NOMO-1 treated with dmso at 0.1 percent for 144 hours (cell line): ENCODE data around the gene NNT.
A peak's percentile ranks its signal among the peaks of the same experiment; 100 is the strongest.
"Not testable (repeated sequence)": the region's sequence is repeated elsewhere in the genome, so short reads cannot be mapped to it uniquely, and the experiment has no call there.

Source experiments
- DNase-seq: peaks from one replicate; lab custom pipeline; 2025; ENCODE audit not compliant: unreplicated experiment; lab: John Stamatoyannopoulos, UW

NNT gene

DNA sequence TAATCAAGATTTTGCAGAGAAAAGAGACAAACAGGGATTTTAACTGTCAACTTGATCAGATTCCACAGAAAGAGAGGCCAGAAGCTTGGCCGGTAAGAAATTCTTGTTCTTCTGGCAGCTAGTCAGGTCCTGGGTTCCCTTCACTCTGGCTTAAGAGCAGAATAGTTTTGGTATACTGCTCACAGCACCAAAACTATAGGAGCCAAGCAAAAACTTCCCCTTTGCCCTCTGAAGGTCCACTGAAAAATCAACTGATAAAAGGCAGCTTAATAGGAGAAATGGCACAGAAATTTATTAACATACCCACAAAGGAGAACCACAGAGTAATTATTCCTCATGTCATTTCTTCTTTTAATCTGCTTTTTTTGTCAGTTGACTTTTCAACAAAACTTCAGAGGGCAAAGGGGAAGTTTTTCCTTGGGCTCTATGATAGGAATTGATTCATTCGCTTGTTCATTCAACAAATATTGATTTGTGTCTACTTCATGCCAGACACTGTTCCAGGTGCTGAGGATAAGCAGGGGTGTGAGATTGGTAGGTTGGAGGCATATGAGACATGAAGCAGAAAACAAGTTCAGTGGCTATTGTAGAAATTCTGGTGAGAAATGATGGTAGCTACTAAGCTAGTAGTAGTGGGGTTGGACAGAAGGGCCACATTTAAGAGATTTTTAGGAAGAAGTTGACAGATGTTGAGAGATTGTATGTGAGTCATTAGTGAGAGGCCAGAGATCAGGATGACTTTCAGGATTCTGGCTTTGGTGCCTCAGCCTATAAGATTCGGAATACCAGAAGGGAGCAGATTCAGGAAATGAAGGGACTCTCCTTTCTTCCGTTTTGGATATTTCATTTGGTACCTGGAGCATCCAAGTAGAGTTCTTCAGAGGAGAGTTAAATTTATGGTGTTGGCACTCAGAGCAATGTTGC lies 20.6 kb upstream of the NNT start:
- no peak for DNase-seq

DNA sequence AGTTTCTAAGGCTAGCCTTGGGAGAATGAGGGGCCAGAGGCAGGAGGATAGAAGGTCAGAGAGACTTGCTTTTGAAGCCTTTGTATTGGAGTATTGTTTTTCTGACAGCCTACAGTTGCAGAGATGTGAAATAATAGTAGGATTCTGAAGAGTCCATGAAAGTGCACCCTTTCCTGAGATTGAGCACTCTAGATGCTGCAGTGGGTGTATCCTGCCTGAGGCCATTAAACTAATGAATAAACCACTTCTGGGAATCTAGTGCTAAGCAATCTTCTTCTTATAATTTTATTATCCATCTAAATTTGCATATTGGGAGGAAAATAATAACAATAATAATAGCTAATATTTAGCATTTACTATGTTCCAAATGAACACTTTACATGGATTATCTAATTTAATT lies 19.3 kb upstream of the NNT start:
- no peak for DNase-seq

GRCh38 chr5:43584166-43584699 lies 18.7 kb upstream of the NNT start:
- DNase-seq: no peak

DNA sequence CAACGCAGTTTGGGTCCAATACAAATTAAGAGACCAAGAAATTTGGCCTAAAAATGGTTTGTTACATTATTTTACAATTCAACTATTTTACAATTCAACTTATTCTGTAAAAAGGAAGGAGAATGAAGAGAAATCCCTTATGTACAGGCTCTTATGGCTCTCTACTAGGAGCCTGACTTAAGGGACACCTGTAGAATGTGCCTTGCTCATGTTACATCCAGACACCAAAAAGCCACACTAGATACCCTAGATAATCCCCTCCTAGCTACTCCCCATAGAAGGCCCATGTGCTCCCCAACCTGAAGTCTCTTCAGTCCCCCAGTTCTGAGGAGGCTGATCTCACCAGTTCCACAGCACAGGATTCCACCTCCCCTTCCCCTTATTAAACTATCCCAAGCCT lies 14.1 kb upstream of the NNT start:
- DNase-seq: no peak

GRCh38 chr5:43589310-43589709 lies 13.7 kb upstream of the NNT start:
- no peak for DNase-seq

DNA sequence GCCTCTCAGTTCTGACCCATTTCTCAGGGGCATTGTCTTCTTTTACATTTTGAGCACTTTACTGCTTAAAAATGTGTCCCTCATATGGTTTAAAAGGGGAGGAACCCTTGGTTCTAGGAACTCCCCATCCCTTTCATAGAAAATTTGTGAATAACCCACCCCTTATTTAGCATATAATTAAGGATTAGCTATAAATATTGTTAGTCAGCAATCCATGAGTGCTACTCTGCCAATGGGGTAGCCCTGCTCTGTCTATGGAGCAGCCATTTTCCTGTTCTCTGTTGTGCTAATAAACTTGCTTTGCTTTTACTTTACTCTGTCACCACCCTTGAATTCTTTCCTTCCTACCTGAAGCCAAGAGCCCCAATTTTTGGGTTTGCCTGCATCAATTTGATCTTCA lies 12.3 kb upstream of the NNT start:
- no peak for DNase-seq

DNA sequence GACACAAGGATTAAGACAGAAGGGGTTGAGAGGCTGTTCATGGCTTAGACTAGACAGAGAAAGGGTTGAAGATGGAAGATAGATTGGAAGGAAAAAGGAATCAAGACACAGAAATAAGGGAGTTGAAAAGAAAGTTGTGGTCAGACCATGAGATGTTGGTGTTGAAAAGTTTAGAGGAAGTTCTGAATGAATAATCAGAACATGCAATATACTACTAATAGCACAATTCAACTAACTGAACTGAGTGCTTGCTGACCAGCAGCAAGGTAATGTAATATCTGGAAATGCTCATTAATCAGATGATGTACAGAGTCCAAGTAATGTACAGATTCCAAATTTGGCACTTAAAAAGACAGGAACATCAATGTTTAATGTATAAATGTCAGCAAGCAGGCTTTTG lies 10.6 kb upstream of the NNT start:
- DNase-seq: no peak

- DNase-seq: not testable (repeated sequence)
Observed at GRCh38 chr5:43598927-43599326, 4.1 kb upstream of the NNT start.

DNA sequence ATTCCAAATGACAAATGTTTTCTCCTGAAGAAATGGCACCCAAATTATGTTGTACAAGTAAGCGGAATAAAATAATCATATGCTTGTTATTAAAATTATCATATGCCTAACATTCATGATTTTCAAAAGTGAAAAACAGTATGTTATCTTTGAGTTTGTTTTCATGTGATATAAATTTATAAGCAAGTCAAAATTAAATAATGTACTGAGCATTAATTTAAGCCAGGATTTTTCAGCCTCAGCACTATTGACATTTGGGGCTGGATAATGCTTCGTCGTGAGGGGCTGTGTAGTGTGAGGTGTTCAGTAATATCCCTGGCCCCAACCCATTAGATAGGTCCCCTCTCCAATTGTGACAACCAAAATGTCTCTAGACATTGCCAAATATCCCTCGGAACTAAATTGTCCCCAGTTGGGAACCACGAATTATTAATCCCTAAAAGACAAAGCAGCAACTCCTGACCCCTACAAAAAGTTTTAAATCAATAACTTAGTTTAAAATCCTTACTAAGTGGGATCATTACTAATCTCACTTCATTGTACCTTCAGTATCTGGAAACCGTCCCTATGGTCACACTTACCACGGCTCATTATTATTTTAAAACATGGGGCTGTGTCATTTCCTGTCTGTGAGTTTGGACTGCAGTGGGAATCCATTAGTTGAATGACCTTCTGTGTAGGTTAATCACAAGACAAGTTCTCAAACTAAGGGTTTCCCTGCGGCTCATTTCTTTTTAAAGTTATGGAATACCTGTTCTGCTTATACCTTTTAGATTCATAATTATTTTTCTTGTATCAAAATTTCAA lies 1.3 kb upstream of the NNT start:
- DNase-seq: no peak

GRCh38 chr5:43603344-43604217 lies 601 bp downstream of the NNT start:
- DNase-seq: peak; percentile 95

DNA sequence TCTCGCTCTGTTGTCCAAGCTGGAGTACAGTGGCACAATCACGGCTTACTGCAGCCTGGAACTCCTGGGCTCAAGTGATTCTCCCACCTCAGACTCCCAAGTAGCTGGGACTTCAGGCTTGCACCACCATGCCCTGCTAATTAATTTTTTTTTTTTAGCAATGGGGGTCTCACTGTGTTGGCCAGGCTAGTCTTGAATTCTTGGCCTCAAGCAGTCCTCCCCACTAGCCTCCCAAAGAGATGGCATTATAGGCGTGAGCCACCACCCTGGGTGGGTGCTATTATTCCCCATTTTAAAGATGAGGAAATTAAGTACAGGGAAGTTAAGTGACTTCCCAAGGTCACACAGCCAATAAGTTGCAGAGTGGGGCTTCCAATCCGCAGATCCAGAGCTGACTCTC lies 1.7 kb downstream of the NNT start:
- DNase-seq: no peak

- no peak for DNase-seq
Observed at GRCh38 chr5:43606351-43606750, 3.4 kb downstream of the NNT start.

DNA sequence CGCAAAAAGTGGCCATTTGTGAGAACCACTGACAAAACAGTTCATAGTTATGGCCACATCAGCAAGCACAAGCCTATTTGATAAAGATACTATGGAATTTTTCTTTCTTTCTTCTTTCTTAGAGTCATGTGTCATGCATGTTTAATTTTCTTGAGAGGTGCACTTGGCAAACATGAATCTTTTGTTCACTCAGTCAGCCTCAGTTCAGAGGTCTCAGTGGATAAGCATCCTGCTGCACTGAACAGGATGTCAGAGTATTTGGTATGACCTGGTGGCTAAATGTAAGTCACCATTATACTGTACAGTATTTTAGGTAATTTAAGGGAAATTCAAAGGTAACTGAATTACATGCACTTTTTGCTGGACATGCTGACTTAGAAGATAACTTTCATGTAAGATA lies 5.4 kb downstream of the NNT start:
- DNase-seq: no peak

GRCh38 chr5:43609752-43610151 lies 6.8 kb downstream of the NNT start:
- DNase-seq: no peak

- DNase-seq: no peak
Observed at GRCh38 chr5:43613370-43613769, 10.4 kb downstream of the NNT start.

- DNase-seq: no peak
Observed at GRCh38 chr5:43615445-43616184, 12.6 kb downstream of the NNT start.

GRCh38 chr5:43616535-43616934 lies 13.6 kb downstream of the NNT start:
- DNase-seq: no peak

DNA sequence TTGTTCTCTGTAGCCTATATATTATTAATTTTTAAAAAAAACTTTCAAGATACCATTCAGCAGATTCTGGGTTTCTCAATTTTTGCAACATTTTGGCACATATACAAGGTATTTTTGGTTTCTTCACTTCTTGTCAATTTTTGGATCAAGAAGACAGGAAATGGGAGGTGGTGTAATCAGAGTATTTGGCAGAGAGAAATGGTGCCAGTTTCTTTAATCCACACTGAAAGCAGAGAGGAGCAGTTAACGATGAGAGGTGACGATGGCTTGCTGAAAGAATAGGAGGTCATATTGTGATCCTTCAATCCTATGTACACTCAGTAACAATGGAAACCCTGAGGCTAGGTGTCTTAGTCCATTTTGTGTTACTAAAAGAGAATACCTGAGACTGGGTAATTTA lies 16.4 kb downstream of the NNT start:
- DNase-seq: no peak

GRCh38 chr5:43619911-43620310 lies 16.9 kb downstream of the NNT start:
- DNase-seq: no peak

DNA sequence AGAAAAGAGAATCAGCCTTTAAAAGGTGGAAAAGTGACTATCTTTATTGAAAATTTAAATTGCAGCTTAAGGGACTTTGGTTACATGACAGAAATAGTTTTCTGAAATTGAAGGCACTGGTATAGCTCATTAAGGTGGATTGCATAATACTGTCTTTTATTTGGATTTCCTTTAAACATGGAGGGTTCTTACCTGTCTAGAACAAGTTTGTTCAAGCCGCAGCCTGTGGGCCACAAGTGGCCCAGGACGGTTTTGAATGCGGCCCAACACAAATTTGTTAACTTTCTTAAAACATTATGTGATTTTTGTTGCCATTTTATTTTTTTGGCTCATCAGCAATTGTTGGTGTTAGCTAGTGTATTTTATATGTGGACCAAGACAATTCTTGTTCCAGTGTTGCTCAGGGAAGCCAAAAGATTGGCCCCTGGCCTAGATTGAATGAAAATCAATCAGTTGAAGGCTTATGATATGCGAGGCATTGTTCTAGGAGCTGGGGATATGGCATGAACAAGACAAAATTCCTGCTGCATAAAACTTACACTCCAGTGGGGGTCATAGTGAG lies 18.0 kb downstream of the NNT start:
- DNase-seq: no peak
